ENCODE measurements around the gene EXOC3L1. TPM values are rescaled to one million over a fixed set of nuclear protein-coding genes. Genes with fewer than 3 reads are reported as not detected.

The EXOC3L1 gene
- total and polyA plus RNA-seq, 2 of the 13 experiments (the other 11 are each of a cell fraction or from before 2014, with no cell fraction given), result 0.12 TPM; not detected in 1

DNA sequence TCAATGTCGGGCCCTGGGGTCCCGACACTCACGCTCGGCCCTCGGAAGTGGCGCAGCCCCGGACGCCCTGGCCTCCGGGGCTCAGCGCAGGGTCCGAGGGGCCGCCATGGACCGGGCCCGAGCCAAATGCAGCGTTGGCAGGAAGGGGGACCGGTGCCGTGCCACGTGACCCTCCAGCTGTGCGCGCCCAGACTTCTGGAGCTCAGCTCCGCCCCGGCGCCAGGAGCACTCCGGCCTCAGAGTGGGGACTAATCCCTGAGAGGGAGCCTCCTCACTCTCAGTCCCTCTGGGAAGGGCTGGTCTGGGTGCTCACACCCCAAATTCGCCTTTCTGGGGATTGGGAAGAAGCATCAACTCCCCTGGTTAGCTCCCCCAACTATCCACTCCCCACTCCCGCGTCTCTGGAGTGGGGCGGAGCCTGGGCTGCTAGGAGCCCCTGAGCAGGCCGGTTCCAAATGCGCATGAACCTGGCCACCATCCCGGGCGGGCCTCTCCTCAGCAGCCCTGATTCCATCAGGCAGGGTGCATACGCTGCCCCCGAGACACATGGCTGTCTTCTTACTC, 39.0 kb downstream of the EXOC3L1 start, which contains the start of gene B3GNT9 (continued):
- TF ChIP-seq, protein P1, sequence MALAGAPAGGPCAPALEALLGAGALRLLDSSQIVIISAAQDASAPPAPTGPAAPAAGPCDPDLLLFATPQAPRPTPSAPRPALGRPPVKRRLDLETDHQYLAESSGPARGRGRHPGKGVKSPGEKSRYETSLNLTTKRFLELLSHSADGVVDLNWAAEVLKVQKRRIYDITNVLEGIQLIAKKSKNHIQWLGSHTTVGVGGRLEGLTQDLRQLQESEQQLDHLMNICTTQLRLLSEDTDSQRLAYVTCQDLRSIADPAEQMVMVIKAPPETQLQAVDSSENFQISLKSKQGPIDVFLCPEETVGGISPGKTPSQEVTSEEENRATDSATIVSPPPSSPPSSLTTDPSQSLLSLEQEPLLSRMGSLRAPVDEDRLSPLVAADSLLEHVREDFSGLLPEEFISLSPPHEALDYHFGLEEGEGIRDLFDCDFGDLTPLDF (CRISPR knock-in tag; IDR thresholded peaks at IDR 0.05), result peak; percentile 74
- TF ChIP-seq ARNT2 (CRISPR knock-in tag; IDR thresholded peaks at IDR 0.05; ENCODE audit: low read depth) (peak; percentile 68; the same call in 1 of the 2 replicates), ZNF460 (CRISPR knock-in tag; IDR thresholded peaks at IDR 0.05; ENCODE audit: borderline replicate concordance) (no peak), ZNF264 (CRISPR knock-in tag; IDR thresholded peaks at IDR 0.05) (no peak), KLF16 (CRISPR knock-in tag; IDR thresholded peaks at IDR 0.05) (peak in 1 of 2 experiments; percentile 44; a peak in 1 of 4 replicates), ZNF570 (CRISPR knock-in tag; IDR thresholded peaks at IDR 0.05; ENCODE audit: borderline replicate concordance) (no peak), CENPT (CRISPR knock-in tag; IDR thresholded peaks at IDR 0.05; ENCODE audit: low read depth) (no peak), ZMYM3 (CRISPR knock-in tag; IDR thresholded peaks at IDR 0.05) (no peak), FOXM1 (CRISPR knock-in tag; IDR thresholded peaks at IDR 0.05) (0 out of 2 replicates have a peak, but pooled peaks have one; percentile 49), HHEX (CRISPR knock-in tag; IDR thresholded peaks at IDR 0.05) (no peak), ZNF616 (CRISPR knock-in tag; IDR thresholded peaks at IDR 0.05; ENCODE audit: low read depth) (no peak), SRSF4 (IDR thresholded peaks at IDR 0.05; ENCODE audit: low read depth, low read length, poor library complexity, severe bottlenecking) (no peak), EP300 (IDR thresholded peaks at IDR 0.05; ENCODE audit: low read depth in 2 of 2, low read length in 2 of 2) (peak in 1 of 2 experiments; percentile 33; a peak in 1 of 4 replicates), EP300 (CRISPR knock-in tag; IDR thresholded peaks at IDR 0.05; ENCODE audit: borderline replicate concordance) (no peak)
- TF ChIP-seq, protein P2, sequence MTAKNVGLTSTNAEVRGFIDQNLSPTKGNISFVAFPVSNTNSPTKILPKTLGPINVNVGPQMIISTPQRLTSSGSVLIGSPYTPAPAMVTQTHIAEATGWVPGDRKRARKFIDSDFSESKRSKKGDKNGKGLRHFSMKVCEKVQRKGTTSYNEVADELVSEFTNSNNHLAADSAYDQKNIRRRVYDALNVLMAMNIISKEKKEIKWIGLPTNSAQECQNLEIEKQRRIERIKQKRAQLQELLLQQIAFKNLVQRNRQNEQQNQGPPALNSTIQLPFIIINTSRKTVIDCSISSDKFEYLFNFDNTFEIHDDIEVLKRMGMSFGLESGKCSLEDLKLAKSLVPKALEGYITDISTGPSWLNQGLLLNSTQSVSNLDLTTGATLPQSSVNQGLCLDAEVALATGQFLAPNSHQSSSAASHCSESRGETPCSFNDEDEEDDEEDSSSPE (CRISPR knock-in tag; IDR thresholded peaks at IDR 0.05), result peak; percentile 66
- TF ChIP-seq, protein P3, sequence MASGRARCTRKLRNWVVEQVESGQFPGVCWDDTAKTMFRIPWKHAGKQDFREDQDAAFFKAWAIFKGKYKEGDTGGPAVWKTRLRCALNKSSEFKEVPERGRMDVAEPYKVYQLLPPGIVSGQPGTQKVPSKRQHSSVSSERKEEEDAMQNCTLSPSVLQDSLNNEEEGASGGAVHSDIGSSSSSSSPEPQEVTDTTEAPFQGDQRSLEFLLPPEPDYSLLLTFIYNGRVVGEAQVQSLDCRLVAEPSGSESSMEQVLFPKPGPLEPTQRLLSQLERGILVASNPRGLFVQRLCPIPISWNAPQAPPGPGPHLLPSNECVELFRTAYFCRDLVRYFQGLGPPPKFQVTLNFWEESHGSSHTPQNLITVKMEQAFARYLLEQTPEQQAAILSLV (CRISPR knock-in tag; IDR thresholded peaks at IDR 0.05; ENCODE audit: borderline replicate concordance), result peak; percentile 67; the same call in 1 of the 2 replicates
- TF ChIP-seq, protein P4, sequence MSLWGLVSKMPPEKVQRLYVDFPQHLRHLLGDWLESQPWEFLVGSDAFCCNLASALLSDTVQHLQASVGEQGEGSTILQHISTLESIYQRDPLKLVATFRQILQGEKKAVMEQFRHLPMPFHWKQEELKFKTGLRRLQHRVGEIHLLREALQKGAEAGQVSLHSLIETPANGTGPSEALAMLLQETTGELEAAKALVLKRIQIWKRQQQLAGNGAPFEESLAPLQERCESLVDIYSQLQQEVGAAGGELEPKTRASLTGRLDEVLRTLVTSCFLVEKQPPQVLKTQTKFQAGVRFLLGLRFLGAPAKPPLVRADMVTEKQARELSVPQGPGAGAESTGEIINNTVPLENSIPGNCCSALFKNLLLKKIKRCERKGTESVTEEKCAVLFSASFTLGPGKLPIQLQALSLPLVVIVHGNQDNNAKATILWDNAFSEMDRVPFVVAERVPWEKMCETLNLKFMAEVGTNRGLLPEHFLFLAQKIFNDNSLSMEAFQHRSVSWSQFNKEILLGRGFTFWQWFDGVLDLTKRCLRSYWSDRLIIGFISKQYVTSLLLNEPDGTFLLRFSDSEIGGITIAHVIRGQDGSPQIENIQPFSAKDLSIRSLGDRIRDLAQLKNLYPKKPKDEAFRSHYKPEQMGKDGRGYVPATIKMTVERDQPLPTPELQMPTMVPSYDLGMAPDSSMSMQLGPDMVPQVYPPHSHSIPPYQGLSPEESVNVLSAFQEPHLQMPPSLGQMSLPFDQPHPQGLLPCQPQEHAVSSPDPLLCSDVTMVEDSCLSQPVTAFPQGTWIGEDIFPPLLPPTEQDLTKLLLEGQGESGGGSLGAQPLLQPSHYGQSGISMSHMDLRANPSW (CRISPR knock-in tag; IDR thresholded peaks at IDR 0.05; ENCODE audit: borderline replicate concordance), result 0 out of 2 replicates have a peak, but pooled peaks have one; percentile 57
- TF ChIP-seq, protein P5, sequence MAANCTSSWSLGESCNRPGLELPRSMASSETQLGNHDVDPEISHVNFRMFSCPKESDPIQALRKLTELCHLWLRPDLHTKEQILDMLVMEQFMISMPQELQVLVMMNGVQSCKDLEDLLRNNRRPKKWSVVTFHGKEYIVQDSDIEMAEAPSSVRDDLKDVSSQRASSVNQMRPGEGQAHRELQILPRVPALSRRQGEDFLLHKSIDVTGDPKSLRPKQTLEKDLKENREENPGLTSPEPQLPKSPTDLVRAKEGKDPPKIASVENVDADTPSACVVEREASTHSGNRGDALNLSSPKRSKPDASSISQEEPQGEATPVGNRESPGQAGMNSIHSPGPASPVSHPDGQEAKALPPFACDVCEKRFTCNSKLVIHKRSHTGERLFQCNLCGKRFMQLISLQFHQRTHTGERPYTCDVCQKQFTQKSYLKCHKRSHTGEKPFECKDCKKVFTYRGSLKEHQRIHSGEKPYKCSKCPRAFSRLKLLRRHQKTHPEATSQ (CRISPR knock-in tag; IDR thresholded peaks at IDR 0.05; ENCODE audit: borderline replicate concordance), result no peak
- TF ChIP-seq, protein P6, sequence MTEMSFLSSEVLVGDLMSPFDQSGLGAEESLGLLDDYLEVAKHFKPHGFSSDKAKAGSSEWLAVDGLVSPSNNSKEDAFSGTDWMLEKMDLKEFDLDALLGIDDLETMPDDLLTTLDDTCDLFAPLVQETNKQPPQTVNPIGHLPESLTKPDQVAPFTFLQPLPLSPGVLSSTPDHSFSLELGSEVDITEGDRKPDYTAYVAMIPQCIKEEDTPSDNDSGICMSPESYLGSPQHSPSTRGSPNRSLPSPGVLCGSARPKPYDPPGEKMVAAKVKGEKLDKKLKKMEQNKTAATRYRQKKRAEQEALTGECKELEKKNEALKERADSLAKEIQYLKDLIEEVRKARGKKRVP (CRISPR knock-in tag; IDR thresholded peaks at IDR 0.05), result 0 out of 4 replicates have a peak, but pooled peaks of 1 of the 2 experiments have one; percentile 17

Data from HepG2 (cell line).